GM18502 (cell line): ENCODE measurements around the gene GOLGA7B.

Experiments
- ATAC-seq: cut with Tn5 transposase; IDR thresholded peaks from one replicate; pipeline ENCODE4 v1.9.1; 2021; ENCODE audit warnings: mild to moderate bottlenecking; ENCODE audit not compliant: unreplicated experiment, poor library complexity

The GOLGA7B gene

DNA sequence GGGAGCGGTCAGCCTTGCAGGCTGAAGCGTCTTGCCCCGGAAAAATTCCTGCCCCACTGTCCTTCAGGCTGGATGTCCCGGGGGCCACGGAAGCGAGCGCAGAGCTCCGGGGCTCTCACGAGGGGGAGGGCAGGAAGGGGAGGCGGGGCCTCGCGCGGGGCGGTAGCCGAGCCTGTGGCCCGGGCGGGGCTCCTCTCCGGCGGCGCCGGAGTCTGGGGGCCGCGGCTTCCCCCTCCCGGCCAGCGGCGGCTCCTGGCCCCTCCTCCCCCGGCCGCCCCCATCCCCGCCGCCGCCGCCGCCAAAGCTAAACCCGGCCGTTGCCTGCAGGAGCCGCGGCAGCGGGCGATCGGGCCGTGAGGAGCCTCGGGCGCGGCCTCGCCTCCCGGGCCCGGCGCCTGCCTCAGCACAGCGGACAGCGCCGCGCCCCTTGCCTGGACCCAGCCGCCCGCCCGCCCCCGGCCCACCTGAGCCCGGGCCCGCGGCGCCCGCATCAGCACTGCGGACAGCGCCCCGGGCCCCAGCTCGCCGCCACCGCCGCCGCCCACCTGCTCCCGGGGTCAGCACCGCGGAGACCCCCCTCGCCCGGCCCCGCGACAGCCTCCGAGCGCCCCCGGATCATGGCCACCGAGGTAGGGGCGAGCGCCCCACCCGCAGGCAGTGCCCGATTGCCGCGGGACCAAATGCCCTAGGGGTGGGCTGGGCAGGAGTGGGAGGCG lies at the start of gene GOLGA7B:
GOLGA7B (plus strand) TSS at position 157 of the 716 bp plus-strand sequence; CDS start at position 618, 461 bp downstream.
- no peak for ATAC-seq

- no peak for ATAC-seq
Observed at GRCh38 chr10:97800474-97800873, 49.2 kb upstream of the GOLGA7B start.

- no peak for ATAC-seq
Observed at GRCh38 chr10:97801422-97801821, 48.2 kb upstream of the GOLGA7B start.

DNA sequence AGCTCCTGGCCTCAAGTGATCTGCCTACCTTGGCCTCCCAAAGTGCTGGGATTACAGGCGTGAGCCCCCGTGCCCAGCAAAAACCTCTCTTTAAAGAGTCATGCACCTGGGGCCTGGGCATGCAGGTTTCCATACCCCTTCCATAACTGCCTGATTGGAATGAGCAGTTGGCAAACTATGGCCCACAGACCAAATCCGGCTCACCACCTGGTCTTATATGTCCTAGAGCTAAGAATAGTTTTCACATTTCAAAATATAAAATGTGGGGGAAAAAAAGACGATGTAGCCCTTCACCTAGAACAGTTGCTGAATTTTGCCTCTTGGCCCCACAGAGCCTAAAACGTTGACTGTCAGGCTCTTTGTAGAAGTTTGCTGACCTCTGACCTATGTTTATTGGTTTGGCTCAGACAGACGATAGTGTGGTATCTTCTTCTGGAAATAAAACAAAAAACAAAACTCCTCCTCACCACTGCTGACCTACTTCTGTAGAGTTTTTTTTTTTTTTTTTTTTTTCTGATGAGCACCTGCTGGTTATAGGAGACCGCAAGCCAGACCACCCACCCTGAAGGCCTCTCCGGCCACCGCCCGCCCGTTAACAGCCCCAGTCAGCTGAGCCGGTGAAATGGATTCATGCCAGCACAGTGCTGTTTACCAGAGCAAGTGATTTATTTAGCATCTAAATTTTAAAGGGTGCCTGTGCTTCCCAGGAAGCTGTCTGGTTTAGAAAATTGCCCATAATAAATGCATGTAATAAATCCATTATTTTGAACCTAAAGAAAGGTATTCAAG lies 44.4 kb upstream of the GOLGA7B start:
- no peak for ATAC-seq

- no peak for ATAC-seq
Observed at GRCh38 chr10:97805949-97806348, 43.7 kb upstream of the GOLGA7B start.

- ATAC-seq, result no peak
Observed at GRCh38 chr10:97810446-97810845, 39.2 kb upstream of the GOLGA7B start.

GRCh38 chr10:97811958-97812357 lies 37.7 kb upstream of the GOLGA7B start:
- ATAC-seq, result no peak

- ATAC-seq, result no peak
Observed at GRCh38 chr10:97812696-97813095, 36.9 kb upstream of the GOLGA7B start.

DNA sequence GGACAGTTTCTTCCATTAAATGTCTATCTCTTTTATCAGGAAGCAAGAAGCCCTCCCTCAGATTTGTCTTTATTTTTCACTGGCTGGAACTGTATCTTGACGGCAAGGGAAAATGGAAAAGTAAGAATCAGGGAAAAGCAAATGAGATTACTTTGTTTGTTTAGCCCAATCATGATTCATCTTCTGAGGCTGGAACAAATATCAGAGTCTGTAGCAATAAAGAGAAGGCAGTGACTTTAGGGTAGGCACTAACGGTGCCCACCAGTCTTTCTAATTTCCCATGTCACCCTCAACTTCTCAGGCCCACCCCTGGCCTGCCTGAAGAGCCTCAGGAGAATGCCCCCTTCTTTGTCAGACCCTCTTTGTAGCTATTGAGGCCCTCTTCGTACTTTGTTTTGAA lies 36.3 kb upstream of the GOLGA7B start:
- ATAC-seq, result no peak

DNA sequence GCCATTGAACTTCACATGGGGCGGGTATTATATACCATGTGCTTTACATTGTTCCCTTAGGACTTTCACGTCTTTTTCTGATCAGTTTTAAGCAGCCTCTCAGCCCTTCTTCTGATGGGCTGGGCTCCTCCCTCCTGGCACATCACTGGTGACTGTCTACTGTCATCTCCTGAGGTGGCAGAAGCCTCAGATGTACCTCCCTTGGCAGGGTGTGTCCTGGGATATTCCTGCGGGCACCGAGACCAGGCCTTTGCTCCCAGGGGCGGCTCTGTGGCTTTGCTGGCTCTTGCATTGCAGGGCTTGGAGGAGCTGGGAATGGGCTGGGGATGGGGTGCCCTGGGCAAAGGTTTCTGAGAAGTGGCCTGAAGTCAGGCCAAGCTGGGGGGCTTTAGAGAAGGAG lies 34.6 kb upstream of the GOLGA7B start:
- no peak for ATAC-seq

GRCh38 chr10:97816609-97817008 lies 33.0 kb upstream of the GOLGA7B start:
- no peak for ATAC-seq

DNA sequence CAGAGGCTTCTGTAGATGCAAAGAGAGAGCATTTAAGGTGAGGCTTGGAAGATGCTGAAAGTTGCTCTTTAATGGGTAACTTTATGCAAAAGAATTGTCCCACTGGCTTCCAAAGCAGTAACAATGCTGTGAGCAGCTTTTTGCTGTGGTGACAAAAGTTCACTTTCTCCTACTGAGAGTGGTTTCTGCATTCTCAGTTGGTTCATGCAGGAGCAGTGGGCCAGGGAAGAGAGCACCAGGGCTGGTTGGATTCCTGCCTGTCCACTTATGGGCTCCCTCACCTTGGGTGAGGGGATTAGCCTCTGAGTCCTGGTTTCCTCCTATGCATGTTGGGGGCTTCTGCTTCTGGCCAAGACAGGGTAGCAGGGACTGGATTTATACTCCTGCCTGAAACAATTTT lies 31.1 kb upstream of the GOLGA7B start:
- no peak for ATAC-seq

DNA sequence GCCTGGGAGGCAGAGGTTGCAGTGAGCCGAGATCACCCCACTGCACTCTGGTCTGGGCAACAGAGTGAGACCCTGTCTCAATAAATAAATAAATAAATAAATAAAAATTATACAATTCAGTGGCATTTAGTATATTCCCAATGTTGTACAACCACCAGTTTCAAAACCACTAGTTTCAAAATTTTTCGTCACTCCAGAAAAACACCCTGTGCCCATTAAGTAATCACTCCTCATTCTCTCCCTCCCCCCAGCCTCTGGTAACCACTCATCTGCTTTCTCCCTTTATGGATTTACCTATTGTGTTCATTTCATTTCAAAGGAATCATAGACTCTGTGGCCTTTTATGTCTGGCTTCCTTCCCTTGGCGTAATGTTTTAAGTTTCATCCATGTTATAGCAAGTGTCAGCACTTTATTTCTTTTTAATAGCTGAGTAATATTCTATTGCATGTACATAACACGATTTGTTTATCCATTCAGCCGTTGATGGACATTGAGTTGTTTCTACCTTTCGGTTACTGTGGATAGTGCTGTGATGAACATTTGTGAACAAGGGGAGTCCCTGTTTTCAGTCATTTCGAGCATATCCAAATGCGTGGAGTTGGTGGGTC lies 29.4 kb upstream of the GOLGA7B start:
- ATAC-seq, result no peak

GRCh38 chr10:97821308-97822038 lies 28.2 kb upstream of the GOLGA7B start:
- no peak for ATAC-seq

DNA sequence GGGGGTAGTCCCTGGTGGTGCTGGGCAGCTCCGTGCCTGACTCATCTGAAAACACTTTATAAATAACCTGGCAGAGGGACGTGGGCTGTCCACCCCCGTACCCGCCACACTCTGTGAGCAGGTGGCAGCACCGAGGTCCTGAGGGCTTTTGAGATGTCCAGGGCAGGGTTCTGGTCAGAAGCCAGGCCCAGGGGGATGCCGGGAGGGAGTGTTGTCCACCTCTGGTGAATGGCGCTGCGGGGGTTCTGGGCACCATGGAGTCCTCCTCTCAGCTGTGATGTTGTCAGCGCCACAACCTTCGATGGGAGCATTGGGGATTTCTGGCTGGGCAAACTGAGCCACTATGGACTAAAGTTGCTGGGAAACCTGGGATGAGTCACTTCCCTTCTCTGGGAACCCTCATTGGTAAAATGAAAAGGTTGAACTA lies 27.4 kb upstream of the GOLGA7B start:
- no peak for ATAC-seq

GRCh38 chr10:97823734-97824133 lies 25.9 kb upstream of the GOLGA7B start:
- no peak for ATAC-seq

GRCh38 chr10:97825020-97825760 lies 24.5 kb upstream of the GOLGA7B start:
- no peak for ATAC-seq

DNA sequence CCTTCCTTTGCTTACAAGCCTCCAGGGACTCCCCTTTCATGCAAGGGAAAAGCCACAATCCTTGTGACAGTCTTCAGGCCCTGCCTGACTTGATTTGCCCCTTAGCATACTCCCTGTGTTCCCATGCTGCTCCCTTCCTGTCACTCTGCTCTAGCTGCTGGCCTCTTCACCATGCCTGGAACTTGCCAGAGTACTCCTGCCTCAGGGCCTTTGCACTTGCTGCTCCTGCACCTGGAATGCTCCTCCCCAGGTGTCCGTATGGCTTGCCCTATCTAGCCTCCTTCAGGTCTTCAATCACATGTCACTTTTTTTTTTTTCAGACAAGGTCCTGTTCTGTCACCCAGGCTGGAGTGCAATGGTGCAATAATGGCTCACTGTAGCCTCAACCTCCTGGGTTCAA lies 22.8 kb upstream of the GOLGA7B start:
- ATAC-seq, result no peak

GRCh38 chr10:97827702-97828291 lies 21.8 kb upstream of the GOLGA7B start:
- no peak for ATAC-seq

DNA sequence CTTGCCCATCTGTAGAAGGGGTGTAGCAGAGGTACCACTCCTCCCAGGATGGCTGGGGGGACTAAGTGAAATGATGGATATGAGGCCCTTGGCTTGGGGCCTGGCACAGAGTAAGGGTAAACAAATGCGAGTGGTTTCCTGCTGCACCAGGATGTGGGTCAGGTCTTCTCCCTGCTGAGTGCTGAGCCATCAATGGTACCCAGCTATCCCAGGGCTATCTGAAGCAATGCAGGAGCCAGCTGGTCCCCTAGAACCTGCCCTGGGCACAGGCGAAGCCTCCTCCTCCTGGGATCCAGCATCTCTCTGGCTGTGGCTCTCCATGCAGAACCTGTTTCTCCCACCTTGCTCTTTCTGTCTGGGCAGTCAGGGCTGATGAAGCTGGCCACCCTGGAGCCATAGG lies 20.9 kb upstream of the GOLGA7B start:
- ATAC-seq, result no peak
